GM18505 (cell line): ENCODE data around the gene CBLIF.
"Not testable (repeated sequence)": the region's sequence is repeated elsewhere in the genome, so short reads cannot be mapped to it uniquely, and the experiment has no call there.

Source experiments
- ATAC-seq: cut with Tn5 transposase; IDR thresholded peaks from one replicate; pipeline ENCODE4 v1.9.1; 2021; ENCODE audit not compliant: unreplicated experiment
- POLR2A ChIP-seq: IDR thresholded peaks from 4 replicates; pipeline ENCODE4 v1.6.1; 2011; ENCODE audit warnings: borderline replicate concordance; ENCODE audit not compliant: insufficient read depth, insufficient read length; ENCODE audit errors: extremely low read depth

CBLIF gene

GRCh38 chr11:59857439-59858434 is 12.4 kb upstream of the CBLIF start:
- ATAC-seq: no peak
- TF ChIP-seq POLR2A: no peak

- no peak for TF ChIP-seq POLR2A
- ATAC-seq: no peak
Measured at GRCh38 chr11:59854871-59855270, 9.6 kb upstream of the CBLIF start.

GRCh38 chr11:59851416-59851815 is 6.1 kb upstream of the CBLIF start:
- ATAC-seq: not testable (repeated sequence)

GRCh38 chr11:59849551-59849950 is 4.3 kb upstream of the CBLIF start:
- not testable (repeated sequence) for ATAC-seq

GRCh38 chr11:59849129-59849528 is 3.8 kb upstream of the CBLIF start:
- TF ChIP-seq POLR2A: no peak
- ATAC-seq: no peak

DNA sequence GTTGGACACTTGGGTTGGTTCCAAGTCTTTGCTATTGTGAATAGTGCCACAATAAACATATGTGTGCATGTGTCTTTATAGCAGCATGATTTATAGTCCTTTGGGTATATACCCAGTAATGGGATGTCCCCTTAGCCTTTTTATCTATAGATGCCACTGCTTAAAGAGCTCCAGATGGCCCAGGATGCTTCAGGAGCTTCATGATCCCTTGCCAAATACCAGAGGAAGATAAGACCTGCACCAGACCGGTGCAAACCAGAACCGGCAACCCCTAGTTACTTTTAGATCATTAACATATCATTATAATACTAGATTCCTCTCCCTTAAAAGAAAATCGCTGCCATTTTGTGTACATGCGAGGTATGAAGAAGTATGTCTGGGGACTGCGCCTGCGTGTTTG is 3.1 kb upstream of the CBLIF start:
- ATAC-seq: not testable (repeated sequence)

DNA sequence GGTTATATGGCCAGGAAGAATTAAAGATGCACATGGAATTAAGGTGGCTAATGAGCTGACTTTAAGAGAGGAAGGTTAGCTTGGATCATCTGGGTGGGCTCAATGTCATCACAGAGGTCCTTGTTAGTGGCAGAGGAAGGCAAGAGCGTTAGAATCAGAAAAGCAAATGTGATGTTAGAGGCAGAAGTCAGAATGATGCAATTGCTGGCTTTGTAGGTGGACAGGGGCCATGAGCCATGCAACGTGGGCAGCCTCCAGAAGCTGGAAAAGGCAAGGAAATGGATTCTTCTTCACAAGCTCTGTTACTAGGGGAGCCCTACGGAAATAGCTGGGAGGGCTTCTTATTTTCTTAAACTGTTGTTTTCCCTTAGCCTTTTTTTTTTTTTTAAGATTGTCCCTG is 2.3 kb upstream of the CBLIF start:
- ATAC-seq: no peak
- TF ChIP-seq POLR2A: no peak

- TF ChIP-seq POLR2A: no peak
- ATAC-seq: no peak
Measured at GRCh38 chr11:59846556-59846955, 1.3 kb upstream of the CBLIF start.

GRCh38 chr11:59842316-59842715 is 3.0 kb downstream of the CBLIF start:
- no peak for ATAC-seq

DNA sequence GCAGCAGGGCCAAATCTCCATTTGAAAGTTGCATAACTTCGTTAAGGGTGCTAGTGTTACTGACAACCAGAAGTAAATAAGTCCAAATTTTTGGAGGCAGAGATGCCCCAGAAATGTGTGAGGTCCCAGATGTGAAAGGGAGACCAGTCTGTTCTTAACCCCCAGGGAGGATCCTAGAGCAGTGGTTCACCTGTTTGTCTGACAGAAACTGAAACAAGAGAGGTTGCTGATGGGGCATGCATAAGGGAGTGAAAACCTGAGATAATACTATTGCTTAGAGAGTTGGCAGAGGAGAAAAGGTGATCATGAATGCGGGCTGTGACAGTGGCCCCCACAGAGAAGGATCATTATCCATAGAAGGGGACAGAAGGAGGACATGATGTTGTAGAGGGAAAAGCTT is 3.8 kb downstream of the CBLIF start:
- no peak for ATAC-seq
- TF ChIP-seq POLR2A: no peak

More at GRCh38 chr11:59842316-59842715, 3.0 kb downstream of the CBLIF start:
- no peak for TF ChIP-seq POLR2A

- no peak for TF ChIP-seq POLR2A
- no peak for ATAC-seq
Measured at GRCh38 chr11:59839615-59840014, 5.7 kb downstream of the CBLIF start.

- ATAC-seq: no peak
Measured at GRCh38 chr11:59833602-59834001, 11.7 kb downstream of the CBLIF start.

DNA sequence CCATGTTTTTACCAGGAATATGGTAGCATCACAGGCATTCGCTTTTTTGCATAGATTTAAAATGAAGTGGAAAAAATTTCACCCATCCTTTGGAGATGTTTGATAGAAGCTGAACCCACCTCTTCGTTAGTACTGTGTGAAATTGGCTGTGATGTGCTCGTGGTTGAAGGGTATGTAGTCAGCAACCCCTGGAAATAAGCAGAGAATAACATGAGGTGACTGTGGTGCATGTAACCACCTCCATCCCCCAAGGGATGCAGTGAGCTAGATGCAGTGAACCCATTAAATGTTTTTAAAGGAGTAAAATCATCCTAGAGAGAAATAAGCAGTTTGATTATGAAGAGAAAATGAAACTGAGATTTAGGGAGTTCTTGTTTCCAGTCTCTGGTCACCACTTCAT is 15.9 kb downstream of the CBLIF start:
- no peak for ATAC-seq
- no peak for TF ChIP-seq POLR2A

More at GRCh38 chr11:59833602-59834001, 11.7 kb downstream of the CBLIF start:
- no peak for TF ChIP-seq POLR2A

- TF ChIP-seq POLR2A: no peak
- peak; percentile 78 for ATAC-seq
Measured at GRCh38 chr11:59822989-59823566, 22.2 kb downstream of the CBLIF start.
